Endothelial cell of umbilical vein (primary cell): ENCODE measurements around the gene ZC3H18. TPM values are rescaled to one million over a fixed set of nuclear protein-coding genes. Genes with fewer than 3 reads are reported as not detected.

Source experiments
- BruUV-seq: library from RNA; stranded (reverse); fragments of 400-500 nt; replicated peaks from 2 replicates; lab custom pipeline; 2021; lab: Mats Ljungman, UMichigan
- CTCF ChIA-PET: fragments of 300-600, 350-600 bp; sonication (Branson Sonifier 250); formaldehyde crosslinking; loops from one replicate; lab custom pipeline; 2021; ENCODE audit warnings: antibody characterized with exemption, inconsistent platforms; lab: Charles Lee
- POLR2A ChIA-PET: fragments of 300-600, 350-600 bp; sonication (Branson Sonifier 250); formaldehyde crosslinking; loops from one replicate; lab custom pipeline; 2021; ENCODE audit warnings: antibody characterized with exemption, inconsistent platforms; lab: Charles Lee
- DNase-seq: peaks from one replicate; pipeline ENCODE4 v3.0.0-alpha.2; 2011; ENCODE audit warnings: low read depth, low spot score
- FAIRE-seq: peaks from 2 replicates; lab custom pipeline; 2011; peaks lifted over from hg19 to GRCh38; lab: Jason Lieb, UNC
- H2AFZ ChIP-seq: 2 replicates; pipeline ENCODE4 v1.6.0; 2012; ENCODE audit warnings: low read depth, low read length, control low read depth, inconsistent platforms
- H3K27ac ChIP-seq: 2 replicates; pipeline ENCODE4 v1.5.1; 2011; ENCODE audit warnings: low read depth, mild to moderate bottlenecking, control low read depth, low read length, moderate library complexity; ENCODE audit not compliant: insufficient read depth
- H3K27me3 ChIP-seq, 2 experiments: 2 replicates each; pipeline versions ENCODE4 v1.6.0 to v1.6.1; 2011; ENCODE audit warnings: low read length in 2 of 2, mixed read lengths in 1 of 2; ENCODE audit not compliant: control insufficient read depth in 2 of 2, insufficient read depth in 2 of 2
- H3K36me3 ChIP-seq, 2 experiments: 2 replicates in 1 of 2; 3 replicates in 1 of 2; pipeline ENCODE4 v1.5.1; 2011; ENCODE audit warnings: low read length in 2 of 2, mild to moderate bottlenecking in 1 of 2, moderate library complexity in 1 of 2; ENCODE audit not compliant: control insufficient read depth in 2 of 2, insufficient read depth in 2 of 2; ENCODE audit errors: extremely low read depth in 1 of 2
- H3K4me1 ChIP-seq: 3 replicates; pipeline ENCODE4 v1.5.1; 2011; ENCODE audit warnings: mild to moderate bottlenecking, low read length; ENCODE audit not compliant: control insufficient read depth, insufficient read depth; ENCODE audit errors: extremely low read depth
- H3K4me2 ChIP-seq: 2 replicates; pipeline ENCODE4 v1.6.1; 2011; ENCODE audit warnings: low read length, control low read depth, mixed read lengths; ENCODE audit not compliant: insufficient read depth
- H3K4me3 ChIP-seq, 3 experiments: fragments of 200-600 bp in 1 of 3; sonication (generic), shearing (Covaris generic) in 1 of 3; replicated peaks in 1 of 3; 2 replicates each; pipeline ENCODE4 v1.5.1; 2011 to 2016; ENCODE audit warnings: control low read depth in 3 of 3, low read length in 3 of 3, mild to moderate bottlenecking in 2 of 3, inconsistent platforms in 1 of 3, low read depth in 1 of 3, moderate library complexity in 1 of 3; ENCODE audit not compliant: insufficient read depth in 1 of 3
- H3K79me2 ChIP-seq: 2 replicates; pipeline ENCODE4 v1.6.0; 2012; ENCODE audit warnings: low read length, inconsistent platforms; ENCODE audit not compliant: control insufficient read depth, insufficient read depth
- H3K9ac ChIP-seq: replicated peaks from 2 replicates; pipeline ENCODE3; 2011; ENCODE audit warnings: low read length, control low read depth; ENCODE audit not compliant: insufficient read depth; ENCODE audit errors: extremely low read depth
- H3K9me1 ChIP-seq: replicated peaks from 3 replicates; pipeline ENCODE4 v1.6.0; 2011; ENCODE audit warnings: mild to moderate bottlenecking, low read length; ENCODE audit not compliant: control insufficient read depth, insufficient read depth; ENCODE audit errors: extremely low read depth
- H3K9me3 ChIP-seq: replicated peaks from 2 replicates; pipeline ENCODE4 v1.5.1; 2012; ENCODE audit warnings: low read length, inconsistent platforms; ENCODE audit not compliant: control insufficient read depth, insufficient read depth
- H4K20me1 ChIP-seq: replicated peaks from 2 replicates; pipeline ENCODE3; 2011; ENCODE audit warnings: mild to moderate bottlenecking, low read length; ENCODE audit not compliant: control insufficient read depth, insufficient read depth; ENCODE audit errors: extremely low read depth
- CTCF ChIP-seq, 2 donors: IDR thresholded peaks; 1 replicate in 1 of 2; 2 replicates in 1 of 2; pipeline ENCODE4 v1.5.1; 2011; ENCODE audit warnings: low read length in 2 of 2, mild to moderate bottlenecking in 2 of 2, moderate library complexity in 2 of 2, control low read depth in 1 of 2, inconsistent platforms in 1 of 2, low read depth in 1 of 2; ENCODE audit not compliant: insufficient read depth in 1 of 2; ENCODE audit errors: extremely low read depth in 1 of 2
- EZH2 ChIP-seq: IDR thresholded peaks from 2 replicates; pipeline ENCODE4 v1.6.1; 2012; ENCODE audit warnings: borderline replicate concordance, low read depth, mild to moderate bottlenecking, moderate library complexity, low read length, inconsistent platforms; ENCODE audit not compliant: severe bottlenecking
- FOS ChIP-seq: IDR thresholded peaks from 2 replicates; pipeline ENCODE4 v1.6.1; 2011; ENCODE audit warnings: mild to moderate bottlenecking, low read length, moderate library complexity, borderline replicate concordance; ENCODE audit not compliant: insufficient read depth
- GATA2 ChIP-seq: IDR thresholded peaks from 2 replicates; pipeline ENCODE4 v1.7.0; 2011; ENCODE audit warnings: low read depth, mild to moderate bottlenecking, moderate library complexity, mixed read lengths, low read length; ENCODE audit not compliant: insufficient read length, insufficient read depth
- JUN ChIP-seq: IDR thresholded peaks from 2 replicates; pipeline ENCODE4 v1.6.1; 2011; ENCODE audit warnings: borderline replicate concordance, low read depth; ENCODE audit not compliant: insufficient read length, insufficient read depth
- MAX ChIP-seq: IDR thresholded peaks from 2 replicates; pipeline ENCODE4 v1.6.1; 2011; ENCODE audit not compliant: insufficient read depth, insufficient read length
- MYC ChIP-seq: IDR thresholded peaks from one replicate; pipeline ENCODE4 v1.6.1; 2011; ENCODE audit warnings: mild to moderate bottlenecking, low read depth, low read length
- POLR2A ChIP-seq: IDR thresholded peaks from 2 replicates; pipeline ENCODE4 v1.6.1; 2012; ENCODE audit warnings: low read depth, mild to moderate bottlenecking, control low read depth, low read length
- POLR2AphosphoS5 ChIP-seq: IDR thresholded peaks from 2 replicates; pipeline ENCODE4 v1.6.1; 2012; ENCODE audit warnings: low read depth, mild to moderate bottlenecking, control low read depth, low read length, moderate library complexity; ENCODE audit not compliant: insufficient read depth
- dilution Hi-C: fragments of 300-500 bp; cut with MboI; formaldehyde crosslinking; loops from one replicate; pipeline ENCODE4 v1.15.0; 2019; ENCODE audit warnings: low sequenced_read_pairs; ENCODE audit not compliant: extremely low pct_ligation_motif_present
- intact Hi-C: fragments of 100-400 bp; cut with micrococcal nuclease; formaldehyde crosslinking; loops from one replicate; pipeline ENCODE4 v1.10.0; 2022
- polyA plus RNA-seq, 4 experiments: library from polyadenylated mRNA; depleted of rRNA in 3 of 4; stranded (reverse) in 3 of 4; unstranded in 1 of 4; fragments of >200 nt; gene quantifications; 2 replicates each; pipeline versions ENCODE4 v1.2.1 to v1.2.3, GENCODE V29; 2011 to 2012; ENCODE audit warnings: missing spikeins in 1 of 4
- total RNA-seq: library from RNA; stranded (reverse); gene quantifications from 2 replicates; pipeline ENCODE4 v1.2.3, GENCODE V29; 2021

ZC3H18 gene
- total and polyA plus RNA-seq, 2 donors (not counting 3 experiments of a cell fraction or from before 2014, with no cell fraction given) = 12.1 to 52.8 TPM

GRCh38 chr16:88549671-88550245 is 20.4 kb upstream of the ZC3H18 start:
- TF ChIP-seq JUN = no peak
- TF ChIP-seq POLR2A = no peak
- no peak for TF ChIP-seq MYC
- TF ChIP-seq FOS = no peak
- TF ChIP-seq POLR2AphosphoS5 = no peak
- TF ChIP-seq CTCF (IDR thresholded peaks at IDR 0.05; ENCODE audit: extremely low read depth in 1 of 2, insufficient read depth in 1 of 2, low read depth in 1 of 2, low read length in 2 of 2) = no peak
- TF ChIP-seq GATA2 = no peak
- TF ChIP-seq EZH2 = no peak
- no peak for TF ChIP-seq MAX
- ChIA-PET POLR2A (no interaction called here), CTCF (interaction anchor here (1.4 kb wide), 1 partner anchor 9 kb away, joined by 7 read pairs; no protein-coding TSS in a partner anchor)
- Histone ChIP-seq H3K4me2 (no peak overlapping the region), H3K79me2 (no peaks in the 10 kb centered on the region), H2AFZ (no peak overlapping the region), H3K9me3 (no peaks in the 10 kb centered on the region), H3K36me3 (no peaks in the 10 kb centered on the region), H3K27ac (no peak overlapping the region), H3K27me3 (peaks cover 0 to 13% of the 10 kb centered on the region in 2 experiments), H4K20me1 (no peaks in the 10 kb centered on the region), H3K4me1 (no peaks in the 10 kb centered on the region), H3K9me1 (no peaks in the 10 kb centered on the region), H3K9ac (no peak overlapping the region), H3K4me3 (no peak overlapping the region)
- BruUV-seq = no TSS peak
- no peak for FAIRE-seq
- intact Hi-C loops = no loop called here
- DNase-seq = no peak
- dilution Hi-C loops = no loop called here
